Measurements from ENCODE around the gene PRKAG3.

PRKAG3 gene

GRCh38 chr2:218812861-218813260 lies 18.7 kb downstream of the PRKAG3 start:
- no peak for DNase-seq

GRCh38 chr2:218812096-218812815 lies 19.3 kb downstream of the PRKAG3 start:
- DNase-seq, result no peak

- DNase-seq, result no peak
Observed at GRCh38 chr2:218811382-218811781, 20.2 kb downstream of the PRKAG3 start.

GRCh38 chr2:218810256-218810655 lies 21.3 kb downstream of the PRKAG3 start:
- no peak for DNase-seq

- DNase-seq, result no peak
Observed at GRCh38 chr2:218809515-218809914, 22.1 kb downstream of the PRKAG3 start.

- no peak for DNase-seq
Observed at GRCh38 chr2:218807626-218808025, 24.0 kb downstream of the PRKAG3 start.

- DNase-seq, result peak; percentile 83
Observed at GRCh38 chr2:218806346-218806978, 25.1 kb downstream of the PRKAG3 start.

GRCh38 chr2:218805627-218806026 lies 26.0 kb downstream of the PRKAG3 start:
- peak; percentile 63 for DNase-seq

- no peak for DNase-seq
Observed at GRCh38 chr2:218804817-218805216, 26.8 kb downstream of the PRKAG3 start.

- peak; percentile 7 for DNase-seq
Observed at GRCh38 chr2:218802386-218802994, 29.1 kb downstream of the PRKAG3 start.

- DNase-seq, result no peak
Observed at GRCh38 chr2:218799990-218800389, 31.6 kb downstream of the PRKAG3 start.

- DNase-seq, result no peak
Observed at GRCh38 chr2:218798767-218799504, 32.7 kb downstream of the PRKAG3 start.

GRCh38 chr2:218796691-218797090 lies 34.9 kb downstream of the PRKAG3 start:
- no peak for DNase-seq

- DNase-seq, result no peak
Observed at GRCh38 chr2:218792433-218792832, 39.2 kb downstream of the PRKAG3 start.

GRCh38 chr2:218788529-218789255 lies 42.9 kb downstream of the PRKAG3 start:
- DNase-seq, result no peak

- no peak for DNase-seq
Observed at GRCh38 chr2:218786133-218786532, 45.5 kb downstream of the PRKAG3 start.

GRCh38 chr2:218785103-218785502 lies 46.5 kb downstream of the PRKAG3 start:
- peak; percentile 21 for DNase-seq

- DNase-seq, result no peak
Observed at GRCh38 chr2:218783688-218784087, 47.9 kb downstream of the PRKAG3 start.

GRCh38 chr2:218782528-218782844 lies 49.1 kb downstream of the PRKAG3 start:
- no peak for DNase-seq

- DNase-seq, result peak; percentile 32
Observed at GRCh38 chr2:218781691-218782527, 49.7 kb downstream of the PRKAG3 start, which contains the start of gene CYP27A1. CYP27A1 (plus strand) TSS chr2:218782147; CDS start chr2:218782183, 36 bp downstream.

GRCh38 chr2:218780851-218781690 lies 50.5 kb downstream of the PRKAG3 start:
- no peak for DNase-seq

Measured in NCI-H510A treated with DMSO at 0.1 percent for 48 hours (cell line).